Thyroid gland (tissue), 4 donors: Measurements from ENCODE around the gene ZNF880. TPM values are rescaled to one million over a fixed set of nuclear protein-coding genes. Genes with fewer than 3 reads are reported as not detected.

Experiments
- DNase-seq, 2 donors: peaks; one replicate each; pipeline ENCODE4 v3.0.0-alpha.2; 2019
- H3K27ac ChIP-seq, 3 donors: fragments of 200-600 bp; sonication (generic); 1 replicate in 2 of 3; 2 replicates in 1 of 3; pipeline ENCODE4 v1.5.1; 2016 to 2019; ENCODE audit warnings: mild to moderate bottlenecking in 1 of 3, moderate library complexity in 1 of 3
- H3K27me3 ChIP-seq: fragments of 200-600 bp; sonication (generic); one replicate; pipeline ENCODE4 v1.5.1; 2019
- H3K36me3 ChIP-seq, 2 donors: fragments of 200-600 bp; sonication (generic); one replicate each; pipeline ENCODE4 v1.5.1; 2016 to 2019
- H3K4me1 ChIP-seq, 2 donors: fragments of 200-600 bp; sonication (generic); one replicate each; pipeline ENCODE4 v1.5.1; 2017 to 2019
- H3K4me3 ChIP-seq, 3 donors: fragments of 200-600 bp; sonication (generic); replicated peaks in 1 of 3; 1 replicate in 2 of 3; 2 replicates in 1 of 3; pipeline ENCODE4 v1.5.1; 2016; ENCODE audit warnings: mild to moderate bottlenecking in 1 of 3
- H3K9me3 ChIP-seq: fragments of 200-600 bp; sonication (generic); one replicate; pipeline ENCODE4 v1.5.1; 2017
- POLR2A ChIP-seq, 2 donors: fragments of 450-650 bp; IDR thresholded peaks; one replicate each; pipeline ENCODE4 v1.6.1; 2017; ENCODE audit warnings: antibody characterized with exemption in 2 of 2, mild to moderate bottlenecking in 2 of 2, moderate library complexity in 1 of 2
- WGBS, 2 donors: methylation state at CpG; one replicate each; pipeline ENCODE4 v1.1.5; 2017; 5-methylcytosine and 5-hydroxymethylcytosine counted together
- intact Hi-C: fragments of 100-400 bp; cut with DNase I; formaldehyde crosslinking; loops from one replicate; pipeline ENCODE4 v1.15.1; 2023
- total RNA-seq, 4 donors: library from RNA; depleted of rRNA; stranded (reverse); fragments of >200 nt; gene quantifications; one replicate each; pipeline ENCODE4 v1.2.3, GENCODE V29; 2016
- TF ChIP-seq, protein P1 (sequence below), 6 experiments: fragments of 200-600 bp in 3 of 6; fragments of 450-650 bp in 3 of 6; sonication (generic) in 3 of 6; IDR thresholded peaks; one replicate each; pipeline ENCODE4 v1.5.1; 2016 to 2019; ENCODE audit warnings: antibody characterized with exemption in 6 of 6, mild to moderate bottlenecking in 2 of 6, inconsistent platforms in 1 of 6, moderate library complexity in 1 of 6

ZNF880 gene
- total RNA-seq, result 10 to 100 TPM; 31.1 to 49.4 (median 36.7) TPM

DNA sequence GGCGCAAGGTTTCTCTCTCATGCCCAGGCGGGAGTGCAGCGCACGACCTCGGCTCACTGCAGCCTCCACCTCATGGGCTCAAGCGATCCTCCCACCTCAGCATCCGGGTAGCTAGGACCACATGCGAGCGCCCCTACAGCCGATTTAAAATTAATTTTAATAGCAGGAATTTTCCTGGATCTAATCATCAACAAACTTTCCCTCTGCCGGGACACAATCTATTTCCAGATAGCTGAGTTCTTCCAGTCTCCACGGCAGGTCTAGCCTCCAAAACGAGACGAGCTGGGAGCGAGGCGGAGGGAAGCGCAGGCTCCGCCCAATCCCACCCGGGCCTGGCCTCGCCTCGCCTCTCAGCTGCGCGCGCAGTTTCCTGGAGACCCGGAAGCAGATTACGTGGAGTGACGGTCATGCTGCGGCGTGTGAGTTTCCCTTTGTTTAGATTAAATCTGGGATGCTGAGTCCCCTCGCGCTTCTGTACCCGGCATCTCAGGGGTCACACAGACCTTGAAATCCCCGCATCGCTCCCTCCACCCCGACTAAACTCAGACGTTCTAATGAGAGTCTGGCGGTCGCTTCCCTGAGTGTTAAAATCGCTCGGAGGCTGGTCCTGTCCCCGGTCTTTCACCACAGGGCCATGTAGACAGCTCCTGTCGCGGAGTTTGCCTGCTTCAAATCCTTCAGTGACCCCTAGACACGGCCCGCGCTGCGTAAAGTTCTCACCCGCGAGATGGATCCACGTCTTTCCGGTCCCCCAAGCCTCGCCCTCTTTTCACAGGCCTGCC is at the start of gene ZNF880:
ZNF880 (plus strand) TSS at position 365 of the 782 bp plus-strand sequence; CDS start at position 408, 43 bp downstream.
- TF ChIP-seq, protein P1, sequence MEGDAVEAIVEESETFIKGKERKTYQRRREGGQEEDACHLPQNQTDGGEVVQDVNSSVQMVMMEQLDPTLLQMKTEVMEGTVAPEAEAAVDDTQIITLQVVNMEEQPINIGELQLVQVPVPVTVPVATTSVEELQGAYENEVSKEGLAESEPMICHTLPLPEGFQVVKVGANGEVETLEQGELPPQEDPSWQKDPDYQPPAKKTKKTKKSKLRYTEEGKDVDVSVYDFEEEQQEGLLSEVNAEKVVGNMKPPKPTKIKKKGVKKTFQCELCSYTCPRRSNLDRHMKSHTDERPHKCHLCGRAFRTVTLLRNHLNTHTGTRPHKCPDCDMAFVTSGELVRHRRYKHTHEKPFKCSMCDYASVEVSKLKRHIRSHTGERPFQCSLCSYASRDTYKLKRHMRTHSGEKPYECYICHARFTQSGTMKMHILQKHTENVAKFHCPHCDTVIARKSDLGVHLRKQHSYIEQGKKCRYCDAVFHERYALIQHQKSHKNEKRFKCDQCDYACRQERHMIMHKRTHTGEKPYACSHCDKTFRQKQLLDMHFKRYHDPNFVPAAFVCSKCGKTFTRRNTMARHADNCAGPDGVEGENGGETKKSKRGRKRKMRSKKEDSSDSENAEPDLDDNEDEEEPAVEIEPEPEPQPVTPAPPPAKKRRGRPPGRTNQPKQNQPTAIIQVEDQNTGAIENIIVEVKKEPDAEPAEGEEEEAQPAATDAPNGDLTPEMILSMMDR (IDR thresholded peaks at IDR 0.05), result peak in 1 of 6 experiments; percentile 24
- TF ChIP-seq POLR2A (IDR thresholded peaks at IDR 0.05), result peak in 1 of 2 donors; percentile 66
- Histone ChIP-seq H3K27me3 (no peaks in the 10 kb centered on the region), H3K4me3 (peak within 1 kb of the TSS; percentile 67 to 89 (median 83)), H3K27ac (peak within 1 kb of the TSS; percentile 81 to 94 (median 88)), H3K9me3 (no peaks in the 10 kb centered on the region), H3K36me3 (peaks cover 20 to 27% of the 10 kb centered on the region in 2 donors), H3K4me1 (peaks cover 6 to 12% of the 10 kb centered on the region in 2 donors)
- WGBS, 2 donors, result 1% methylated on average over 36 to 52 of the region's 52 CpGs
- DNase-seq, result peak; percentile 95 to 97
- intact Hi-C loops, result no loop called here

DNA sequence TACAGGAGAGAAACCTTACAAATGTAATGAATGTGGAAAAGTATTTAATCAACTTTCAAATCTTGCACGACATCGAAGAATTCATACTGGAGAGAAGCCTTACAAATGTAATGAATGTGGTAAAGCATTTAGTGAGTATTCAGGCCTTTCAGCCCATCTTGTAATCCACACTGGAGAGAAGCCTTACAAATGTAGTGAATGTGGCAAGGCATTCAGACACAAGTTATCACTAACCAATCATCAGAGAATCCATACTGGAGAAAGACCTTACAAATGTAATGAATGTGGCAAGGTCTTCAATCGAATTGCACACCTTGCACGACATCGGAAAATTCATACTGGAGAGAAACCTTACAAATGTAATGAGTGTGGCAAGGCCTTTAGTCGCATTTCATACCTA is 47.3 kb upstream of the ZNF880 start:
- Histone ChIP-seq H3K36me3 (peaks cover 52 to 63% of the 10 kb centered on the region in 2 donors), H3K27ac (no peak overlapping the region), H3K4me3 (no peak overlapping the region), H3K27me3 (no peaks in the 10 kb centered on the region), H3K4me1 (no peaks in the 10 kb centered on the region), H3K9me3 (peaks cover 13% of the 10 kb centered on the region)
- DNase-seq, result no peak
- intact Hi-C loops, result loop anchor here (10.0 kb wide), 1 partner anchor 62 kb away; no protein-coding TSS in a partner anchor
- TF ChIP-seq POLR2A (IDR thresholded peaks at IDR 0.05), result no peak
- TF ChIP-seq, protein P1 (IDR thresholded peaks at IDR 0.05), result no peak
- WGBS, 2 donors, result 95% methylated on average over 6 of the region's 6 CpGs

DNA sequence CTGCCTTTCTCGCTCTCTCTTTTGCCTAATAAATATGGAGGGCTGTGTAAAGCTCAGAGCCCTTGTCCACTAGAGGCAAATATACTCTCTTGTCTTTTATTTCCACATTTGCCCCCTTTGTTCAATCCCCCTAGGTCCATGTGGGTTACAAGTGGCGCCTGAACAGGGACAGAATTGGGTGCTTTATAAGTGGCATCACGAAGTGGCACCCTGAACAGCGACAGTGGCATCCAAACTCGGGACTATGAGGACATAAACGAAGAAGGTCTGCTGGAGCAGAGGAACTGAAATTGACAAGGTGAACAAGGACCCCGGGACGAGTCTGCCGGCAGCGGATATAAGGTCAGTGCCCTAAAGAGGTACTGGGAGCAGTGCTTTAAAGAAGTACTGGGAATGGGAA is 38.0 kb upstream of the ZNF880 start:
- no peaks in the 10 kb centered on the region for H3K9me3 ChIP-seq
- WGBS, 2 donors, result 82 to 89% methylated on average over 10 of the region's 10 CpGs
- H3K4me1 ChIP-seq, result peaks cover under 1% of the 10 kb centered on the region in 2 donors
- TF ChIP-seq, protein P1 (IDR thresholded peaks at IDR 0.05), result no peak
- TF ChIP-seq POLR2A (IDR thresholded peaks at IDR 0.05), result no peak
- H3K27me3 ChIP-seq, result no peaks in the 10 kb centered on the region
- no peaks in the 10 kb centered on the region for H3K36me3 ChIP-seq
- H3K27ac ChIP-seq, result no peak overlapping the region
- no peak for DNase-seq
- H3K4me3 ChIP-seq, result no peak overlapping the region
- intact Hi-C loops, result no loop called here

DNA sequence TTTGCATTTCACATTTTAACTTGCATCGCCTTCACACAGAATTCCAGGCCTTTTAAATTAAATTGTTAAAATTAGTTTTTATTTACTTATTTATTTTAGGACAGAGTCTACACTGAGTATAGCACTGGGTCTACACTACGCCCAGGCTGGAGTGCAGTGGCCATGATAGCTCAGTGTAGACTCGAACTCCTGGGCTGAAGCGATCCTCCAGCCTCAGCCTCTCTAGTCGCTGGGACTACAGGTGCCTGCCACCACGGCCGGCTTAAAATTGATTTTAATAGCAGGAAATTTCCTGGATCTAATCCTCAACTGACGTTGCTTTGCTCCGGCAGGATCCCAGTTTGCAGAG is 34.0 kb upstream of the ZNF880 start:
- 51 to 52% methylated on average over 9 of the region's 9 CpGs for WGBS, 2 donors

More for the DNA sequence above, 34.0 kb upstream of the ZNF880 start:
- intact Hi-C loops, result no loop called here
- Histone ChIP-seq H3K36me3 (no peaks in the 10 kb centered on the region), H3K27me3 (no peaks in the 10 kb centered on the region), H3K4me3 (peak overlapping the region; percentile 64 to 94 (median 93)), H3K9me3 (no peaks in the 10 kb centered on the region), H3K27ac (peak overlapping the region in 2 of 3 donors; percentile 51 to 63), H3K4me1 (peaks cover 6 to 8% of the 10 kb centered on the region in 2 donors)
- TF ChIP-seq, protein P1 (IDR thresholded peaks at IDR 0.05), result no peak
- TF ChIP-seq POLR2A (IDR thresholded peaks at IDR 0.05), result no peak
- no peak for DNase-seq
